ENCODE measurements around the gene PIP5K1C. TPM values are rescaled to one million over a fixed set of nuclear protein-coding genes. Genes with fewer than 3 reads are reported as not detected.

PIP5K1C gene
- total RNA-seq, 1 donor from 2014 or later: 110 TPM

- DNase-seq (ENCODE audit: extremely low read depth, low read depth, low spot score): no peak
Measured at GRCh38 chr19:3663838-3664237, 36.4 kb downstream of the PIP5K1C start.

- no peak for DNase-seq (ENCODE audit: extremely low read depth, low read depth, low spot score)
Measured at GRCh38 chr19:3661284-3662238, 38.7 kb downstream of the PIP5K1C start.

- no peak for DNase-seq (ENCODE audit: extremely low read depth, low read depth, low spot score)
Measured at GRCh38 chr19:3660493-3661219, 39.6 kb downstream of the PIP5K1C start.

GRCh38 chr19:3659746-3660112, 40.5 kb downstream of the PIP5K1C start:
- DNase-seq (ENCODE audit: extremely low read depth, low read depth, low spot score): no peak

GRCh38 chr19:3658870-3659745, 41.2 kb downstream of the PIP5K1C start:
- DNase-seq (ENCODE audit: extremely low read depth, low read depth, low spot score): no peak

- no peak for DNase-seq (ENCODE audit: extremely low read depth, low read depth, low spot score)
Measured at GRCh38 chr19:3658004-3658869, 42.0 kb downstream of the PIP5K1C start.

- DNase-seq (ENCODE audit: extremely low read depth, low read depth, low spot score): no peak
Measured at GRCh38 chr19:3657395-3657769, 42.9 kb downstream of the PIP5K1C start.

- no peak for DNase-seq (ENCODE audit: extremely low read depth, low read depth, low spot score)
Measured at GRCh38 chr19:3656747-3657394, 43.4 kb downstream of the PIP5K1C start.

GRCh38 chr19:3656073-3656746, 44.1 kb downstream of the PIP5K1C start:
- DNase-seq (ENCODE audit: extremely low read depth, low read depth, low spot score): no peak

- peak; percentile 20 for DNase-seq (ENCODE audit: extremely low read depth, low read depth, low spot score)
Measured at GRCh38 chr19:3655402-3656072, 44.7 kb downstream of the PIP5K1C start.

GRCh38 chr19:3653865-3654513, 46.3 kb downstream of the PIP5K1C start:
- no peak for DNase-seq (ENCODE audit: extremely low read depth, low read depth, low spot score)

GRCh38 chr19:3653081-3653795, 47.0 kb downstream of the PIP5K1C start:
- no peak for DNase-seq (ENCODE audit: extremely low read depth, low read depth, low spot score)

- no peak for DNase-seq (ENCODE audit: extremely low read depth, low read depth, low spot score)
Measured at GRCh38 chr19:3652422-3652821, 47.8 kb downstream of the PIP5K1C start.

GRCh38 chr19:3651684-3652083, 48.6 kb downstream of the PIP5K1C start:
- no peak for DNase-seq (ENCODE audit: extremely low read depth, low read depth, low spot score)

GRCh38 chr19:3649888-3650287, 50.4 kb downstream of the PIP5K1C start:
- DNase-seq (ENCODE audit: extremely low read depth, low read depth, low spot score): no peak

- DNase-seq (ENCODE audit: extremely low read depth, low read depth, low spot score): no peak
Measured at GRCh38 chr19:3648037-3648905, 52.0 kb downstream of the PIP5K1C start.
